HT1080 (cell line): ENCODE results near the gene GIMAP2. TPM values are rescaled to one million over a fixed set of nuclear protein-coding genes. Genes with fewer than 3 reads are reported as not detected.
"Not testable (repeated sequence)": the region's sequence is repeated elsewhere in the genome, so short reads cannot be mapped to it uniquely, and the experiment has no call there.

Source experiments
- DNase-seq: peaks from one replicate; pipeline ENCODE4 v3.0.0-alpha.2; 2015; ENCODE audit warnings: low read depth
- polyA plus RNA-seq, 2 experiments: library from polyadenylated mRNA; depleted of rRNA; stranded (reverse); fragments of >200 nt; gene quantifications; 2 replicates each; pipeline ENCODE4 v1.2.3, GENCODE V29; 2015
- total RNA-seq: library from RNA; depleted of rRNA; stranded (reverse); fragments of >200 nt; shearing (Covaris generic); gene quantifications from 2 replicates; pipeline ENCODE4 v1.2.3, GENCODE V29; 2014; rRNA removed

Gene GIMAP2
- 3.4 and 5.7 TPM in 2 replicates for total RNA-seq
- 4.1 and 5.6 TPM in 2 replicates for polyA plus RNA-seq (2015; cell fraction: cytosol; rRNA removed)
- 4.8 and 4.9 TPM in 2 replicates for polyA plus RNA-seq (2015; cell fraction: nucleus; rRNA removed)

DNA sequence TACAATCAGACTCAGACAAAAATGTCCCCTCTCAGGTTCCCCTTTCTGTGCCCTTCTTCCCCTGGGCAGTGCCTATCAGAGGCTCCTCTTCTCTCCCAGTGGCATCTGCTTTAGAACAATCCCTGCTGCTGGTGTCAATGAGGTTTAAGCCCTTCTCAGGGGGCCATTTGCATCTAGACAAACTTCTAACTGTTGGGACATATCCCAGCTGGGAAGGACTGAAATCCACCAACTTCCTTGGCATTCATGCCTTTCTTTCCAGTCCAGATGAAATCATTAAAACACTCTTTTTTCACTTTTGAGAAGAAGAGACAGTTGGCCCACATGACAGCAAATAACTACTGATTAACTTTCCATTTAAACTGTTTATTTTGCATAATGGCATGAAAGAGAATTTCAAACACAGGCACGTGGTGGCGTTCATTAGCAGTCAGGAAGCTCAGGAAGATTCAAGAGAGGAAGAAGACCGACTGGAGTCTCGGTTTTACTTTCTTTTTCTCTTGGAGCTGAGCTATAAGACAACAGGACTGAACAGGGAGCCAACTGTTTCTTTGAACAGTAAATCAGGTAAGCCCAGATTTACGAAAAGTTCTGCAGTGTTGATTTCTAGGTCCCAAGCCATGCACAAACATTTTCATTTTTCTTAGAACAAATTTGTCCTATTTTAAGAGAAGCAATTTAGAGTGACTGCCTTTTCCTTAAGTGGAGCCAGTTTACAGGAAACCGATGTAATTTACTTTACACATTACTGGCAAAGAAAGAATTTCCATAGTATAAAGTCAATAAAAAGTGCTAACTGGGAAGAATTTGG lies at the start of gene GIMAP2:
Gene GIMAP2, plus strand, starts transcription at position 488 of the 811 bp plus-strand sequence. CDS start 1,354 bp downstream, outside the sequence.
- DNase-seq = peak; percentile 58

DNA sequence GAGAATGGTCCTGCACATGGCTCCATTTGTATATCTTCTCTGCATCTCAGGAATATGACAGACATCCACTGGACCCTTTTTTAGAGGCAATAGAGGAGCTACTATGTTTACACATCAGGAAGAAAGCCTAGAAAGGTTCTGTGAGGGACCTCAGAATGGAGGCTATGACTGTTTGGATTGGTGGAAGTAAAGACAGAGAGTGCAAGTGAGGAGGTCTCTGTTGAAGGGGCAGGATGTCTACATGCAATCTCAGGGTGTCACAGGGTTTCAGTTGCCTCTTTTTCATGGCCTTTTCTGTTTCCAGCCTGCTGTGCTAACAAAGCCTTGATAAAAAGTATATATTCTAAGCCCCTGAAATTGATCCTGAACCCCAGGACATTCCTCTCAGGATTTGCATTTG lies 43.7 kb upstream of the GIMAP2 start:
- DNase-seq = no peak

DNA sequence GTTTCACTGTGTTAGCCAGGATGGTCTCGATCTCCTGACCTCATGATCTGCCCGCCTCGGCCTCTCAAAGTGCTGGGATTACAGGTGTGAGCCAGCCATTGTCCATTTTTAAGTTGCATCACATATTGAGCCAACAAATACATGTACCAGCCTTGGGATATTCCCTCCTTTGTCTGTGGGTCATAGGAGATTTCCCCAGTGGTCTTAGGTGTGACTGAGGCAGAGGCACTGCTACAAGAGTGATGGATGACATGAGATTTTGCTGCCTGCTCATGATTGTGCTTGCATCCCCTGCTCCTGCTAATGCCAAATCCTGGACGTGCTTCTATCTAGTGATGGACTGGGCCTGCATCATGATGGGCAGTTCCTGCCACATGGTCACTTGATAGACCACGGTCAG lies 42.6 kb upstream of the GIMAP2 start:
- DNase-seq = no peak

DNA sequence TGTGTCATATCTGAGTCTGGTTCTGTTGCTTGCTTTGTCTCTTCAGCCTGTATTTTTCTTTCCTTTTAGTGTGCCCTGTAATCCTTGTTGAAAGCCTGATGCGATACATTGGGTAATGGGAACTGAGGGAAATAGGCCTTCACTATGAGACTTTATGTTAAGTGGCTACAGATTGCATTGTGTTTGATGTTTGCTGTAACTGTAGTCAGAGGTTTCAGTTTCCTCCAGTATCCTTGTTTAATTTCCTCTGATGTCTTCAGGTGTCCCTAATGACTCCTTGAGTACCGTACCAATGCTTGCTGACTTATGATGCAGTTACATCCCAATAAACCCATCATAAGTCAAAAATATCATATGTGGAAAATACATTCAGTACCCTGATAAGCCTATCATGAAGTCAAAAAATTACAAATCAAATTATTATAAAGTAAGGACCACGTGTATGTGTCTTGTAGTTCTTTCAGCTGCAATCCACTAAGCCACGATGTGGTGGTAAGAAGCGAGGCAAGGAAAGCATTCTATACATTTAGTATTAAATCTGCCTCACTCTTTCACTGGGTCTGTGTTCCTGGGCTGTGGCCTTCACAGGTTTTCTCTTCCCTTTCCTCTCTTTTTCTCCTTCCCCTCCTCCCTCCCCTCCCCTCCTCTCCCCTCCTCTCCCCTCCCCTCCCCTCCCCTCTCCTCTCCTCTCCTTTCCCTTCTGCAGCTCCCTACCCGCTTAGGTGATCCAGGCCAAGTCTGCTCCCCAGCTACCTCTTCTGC lies 40.1 kb upstream of the GIMAP2 start:
- no peak for DNase-seq

DNA sequence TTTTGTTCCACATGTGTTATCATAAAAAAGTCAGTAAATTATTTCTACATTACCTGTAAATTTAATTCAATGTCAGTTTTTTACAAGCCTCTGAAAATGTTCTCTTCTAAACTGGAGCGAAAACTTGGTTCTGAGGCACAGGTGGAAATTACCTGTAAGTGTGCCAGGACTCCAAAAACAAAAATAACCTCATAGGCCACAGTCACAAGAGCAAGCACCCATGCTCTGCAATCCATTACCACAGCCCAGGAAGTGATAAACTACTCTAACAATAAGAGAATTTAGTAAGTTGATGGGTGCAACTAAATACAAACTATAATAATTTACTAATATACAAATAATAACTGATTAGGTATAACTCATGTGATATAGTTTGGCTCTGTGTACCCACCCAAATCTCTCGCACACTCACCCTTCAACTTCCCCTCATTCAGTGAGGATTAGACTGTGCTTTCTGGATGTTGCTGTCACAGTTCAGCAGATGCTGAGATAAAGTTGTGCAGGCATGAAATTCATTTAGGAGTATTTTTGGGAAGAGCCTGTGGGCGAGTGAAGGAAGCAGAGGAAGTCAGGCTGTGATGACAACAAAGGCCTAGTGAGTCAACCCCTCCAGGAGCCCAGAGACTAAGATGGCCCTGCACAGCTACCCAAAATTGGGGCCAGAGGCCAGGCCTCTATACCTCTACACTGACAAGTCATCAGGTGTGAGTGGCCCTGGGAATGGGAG lies 37.0 kb upstream of the GIMAP2 start:
- no peak for DNase-seq

DNA sequence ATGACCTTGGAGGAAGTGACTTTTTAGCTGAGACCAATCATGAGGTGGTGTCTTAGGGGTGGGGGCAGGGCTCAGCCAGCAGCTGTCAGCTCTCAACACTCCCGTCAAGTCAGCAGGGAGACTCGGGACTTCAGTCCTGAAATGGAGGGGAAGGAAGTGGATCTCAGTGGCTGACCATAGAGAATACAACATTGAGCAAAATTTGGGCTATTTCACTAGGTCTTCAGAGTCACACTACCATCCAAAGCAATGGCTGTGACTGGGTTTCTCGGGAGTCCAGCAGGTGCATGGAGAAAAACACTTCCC lies 36.5 kb upstream of the GIMAP2 start:
- DNase-seq = no peak

DNA sequence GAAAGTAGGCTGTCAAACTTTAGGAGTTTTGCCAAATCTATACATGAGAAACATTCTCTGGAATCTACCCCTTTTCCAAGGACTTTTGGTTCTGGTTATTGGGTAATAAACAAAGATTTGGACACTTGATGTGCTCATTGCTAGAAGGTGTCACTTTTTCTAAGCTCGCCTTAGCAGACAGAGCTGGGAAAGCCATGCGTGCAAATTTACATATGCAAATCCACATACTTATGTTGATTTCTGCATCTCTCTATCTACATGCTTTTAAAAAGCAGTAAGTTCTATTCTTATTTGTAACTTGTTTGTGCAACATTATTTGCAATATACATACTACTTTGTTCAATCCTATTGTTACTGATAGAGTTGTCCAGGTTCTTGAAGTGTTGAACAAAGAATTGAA lies 30.8 kb upstream of the GIMAP2 start:
- DNase-seq = no peak

DNA sequence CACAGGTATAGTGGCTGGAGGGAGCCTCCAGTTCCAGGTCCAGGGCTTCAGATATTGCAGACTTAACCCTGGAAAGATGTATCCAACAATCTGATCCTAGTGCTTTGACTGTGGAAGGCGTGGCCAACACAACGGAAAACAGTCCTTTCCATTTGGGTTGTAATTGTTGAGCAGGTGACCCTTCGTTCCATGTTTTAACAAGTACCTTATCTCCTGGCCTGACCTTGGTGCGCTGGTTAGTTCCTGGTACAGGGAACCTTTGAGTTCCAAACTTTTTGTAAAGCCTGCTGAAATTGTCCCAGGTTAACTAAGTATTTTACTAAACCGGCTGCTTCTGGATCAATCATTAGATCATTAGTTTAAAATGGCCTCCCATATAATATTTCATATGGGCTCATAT lies 29.5 kb upstream of the GIMAP2 start:
- DNase-seq = no peak

DNA sequence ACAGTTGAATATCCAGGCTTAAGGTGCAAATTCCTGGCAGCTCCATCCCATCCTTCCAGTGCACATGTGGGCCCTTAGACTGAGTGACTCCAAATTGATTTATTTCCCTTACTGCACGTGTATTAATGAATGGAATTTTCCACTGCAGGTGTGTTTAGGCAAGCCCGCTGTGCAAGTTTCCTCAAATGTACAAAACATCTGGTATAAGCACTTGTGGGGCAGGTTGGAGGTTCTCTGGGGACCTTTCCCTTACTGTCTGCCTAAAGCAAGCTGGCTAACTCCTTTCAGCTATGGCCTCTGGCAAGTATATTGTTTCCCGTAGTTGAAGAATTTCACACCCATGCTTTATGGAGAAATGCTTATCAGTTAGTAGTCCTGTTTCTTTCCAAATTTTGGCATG lies 28.0 kb upstream of the GIMAP2 start:
- no peak for DNase-seq

DNA sequence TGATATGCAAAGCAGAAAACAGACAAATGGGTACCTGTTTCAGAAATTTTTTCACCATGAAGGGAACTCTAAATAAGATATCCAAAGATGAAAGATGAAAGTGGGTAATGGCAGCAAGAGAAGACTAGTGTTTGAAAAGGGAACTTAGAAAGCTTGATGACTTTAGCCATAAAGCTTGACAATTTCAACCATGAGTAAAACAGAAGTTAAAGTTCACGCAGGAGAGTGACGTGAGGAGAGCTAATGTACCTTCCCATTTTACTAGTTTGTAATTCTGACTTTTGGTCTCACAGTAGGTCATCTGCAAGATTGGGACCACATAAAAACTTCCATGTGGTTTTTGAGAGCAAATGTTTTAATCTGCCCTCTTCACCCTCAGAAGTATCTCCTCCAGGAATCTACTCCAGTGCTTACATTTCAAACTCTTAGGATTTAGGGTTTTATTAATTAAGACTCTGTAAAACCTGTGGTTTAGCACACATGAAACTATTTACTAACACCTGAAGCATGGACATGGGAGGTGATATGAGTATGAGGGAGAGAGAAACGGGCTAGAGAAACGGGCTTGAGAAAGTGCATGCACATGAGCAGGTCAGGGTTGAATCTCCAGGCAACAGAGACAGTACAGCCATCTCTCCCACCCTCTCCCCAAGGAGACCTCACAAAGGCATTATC lies 24.4 kb upstream of the GIMAP2 start:
- DNase-seq = no peak

DNA sequence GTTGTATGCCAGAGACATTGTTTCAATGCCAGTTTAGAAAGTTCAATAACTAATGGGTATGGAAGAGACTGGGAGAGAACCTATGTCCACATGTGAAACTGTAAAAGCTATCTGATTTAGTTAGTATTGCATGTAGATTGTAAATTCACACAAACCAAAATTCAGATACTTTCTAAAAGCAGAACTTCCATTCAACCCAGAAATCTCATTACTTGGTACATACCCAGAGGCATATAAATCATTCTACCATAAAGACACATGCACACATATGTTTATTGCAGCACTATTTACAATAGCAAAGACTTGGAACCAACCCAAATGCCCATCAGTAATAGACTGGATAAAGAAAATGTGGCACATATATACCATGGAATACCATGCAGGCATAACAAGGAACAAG lies 22.7 kb upstream of the GIMAP2 start:
- not testable (repeated sequence) for DNase-seq

DNA sequence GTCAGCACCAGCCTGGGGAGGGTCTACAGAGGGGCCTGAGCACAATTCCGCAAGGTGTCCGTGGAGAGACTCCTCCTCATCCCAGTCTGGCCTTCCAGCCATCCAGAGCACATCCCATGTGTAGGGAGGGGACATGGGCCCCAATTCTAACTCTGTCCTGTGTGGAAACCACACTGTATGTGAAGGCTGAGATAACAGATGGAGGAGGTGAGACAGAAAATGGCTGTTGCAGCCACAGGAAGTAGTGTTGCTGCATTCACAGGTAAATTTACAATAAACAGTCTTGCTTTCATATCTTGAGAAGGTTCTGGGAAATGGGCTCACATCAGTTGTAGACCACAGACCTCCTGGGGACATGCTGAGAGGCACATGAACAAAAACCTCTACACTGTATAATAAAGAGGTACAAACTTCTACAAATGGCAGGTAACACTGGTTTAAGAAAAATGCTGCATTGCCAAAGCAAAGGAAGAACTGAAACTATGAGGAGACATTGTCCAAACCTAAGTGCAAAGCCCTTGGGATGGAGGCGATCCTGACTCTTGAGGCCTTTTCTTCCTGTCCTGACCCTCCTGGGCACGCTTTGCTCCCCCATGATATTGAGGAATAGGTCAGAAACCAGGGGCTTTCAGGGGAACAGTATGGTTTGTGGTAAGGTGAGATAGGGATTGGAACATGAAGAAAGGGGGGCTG lies 21.6 kb upstream of the GIMAP2 start:
- no peak for DNase-seq

DNA sequence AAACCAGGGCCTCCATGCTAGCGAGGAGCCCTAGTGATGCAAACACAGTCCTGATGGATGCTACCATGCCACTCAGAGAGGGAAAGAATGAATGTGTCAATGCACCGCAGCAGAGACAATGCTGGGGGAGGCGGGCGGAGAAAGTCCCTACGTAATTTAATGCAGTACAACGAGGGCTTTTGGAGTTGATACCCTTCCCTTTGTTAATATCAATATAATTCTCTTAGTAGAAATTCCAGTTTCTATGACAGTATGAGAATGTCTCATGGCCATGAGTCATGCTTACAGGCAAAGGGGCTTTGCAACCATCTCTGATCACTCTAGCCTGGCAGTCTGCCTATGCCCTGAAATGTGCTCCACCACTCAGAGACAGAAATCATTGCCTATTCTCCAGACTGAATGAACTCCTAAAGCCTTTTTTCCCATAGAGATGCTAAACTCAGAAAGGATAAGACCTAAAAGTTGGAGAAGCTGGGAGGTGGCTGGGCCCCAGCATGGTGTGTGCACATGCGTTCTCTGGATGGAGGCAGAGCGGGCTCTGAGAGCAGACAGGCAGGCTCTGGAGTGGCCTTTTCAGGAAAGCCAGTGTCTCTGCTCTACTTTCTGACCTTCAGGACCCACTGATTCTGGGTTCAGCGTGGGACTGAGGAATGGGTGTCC lies 20.3 kb upstream of the GIMAP2 start:
- DNase-seq = peak; percentile 9

DNA sequence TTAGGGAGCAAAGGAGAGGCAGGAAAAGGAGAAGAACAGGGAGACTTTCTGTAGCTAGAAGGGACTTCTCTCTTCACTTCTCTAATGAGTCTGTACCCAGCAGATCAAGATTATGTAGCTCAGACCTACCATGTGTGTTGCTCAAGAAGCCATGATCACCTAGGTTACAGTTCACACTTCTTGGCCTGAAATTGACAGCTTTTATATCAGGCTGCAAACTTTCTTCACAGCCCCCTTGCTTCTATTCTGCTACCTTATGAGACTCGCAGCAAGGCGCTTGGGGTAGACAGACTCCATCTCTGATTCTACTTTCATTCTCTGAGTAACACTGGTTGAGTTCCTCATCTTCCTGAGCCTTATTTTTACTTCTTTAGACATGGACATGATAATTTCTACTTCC lies 19.6 kb upstream of the GIMAP2 start:
- no peak for DNase-seq

DNA sequence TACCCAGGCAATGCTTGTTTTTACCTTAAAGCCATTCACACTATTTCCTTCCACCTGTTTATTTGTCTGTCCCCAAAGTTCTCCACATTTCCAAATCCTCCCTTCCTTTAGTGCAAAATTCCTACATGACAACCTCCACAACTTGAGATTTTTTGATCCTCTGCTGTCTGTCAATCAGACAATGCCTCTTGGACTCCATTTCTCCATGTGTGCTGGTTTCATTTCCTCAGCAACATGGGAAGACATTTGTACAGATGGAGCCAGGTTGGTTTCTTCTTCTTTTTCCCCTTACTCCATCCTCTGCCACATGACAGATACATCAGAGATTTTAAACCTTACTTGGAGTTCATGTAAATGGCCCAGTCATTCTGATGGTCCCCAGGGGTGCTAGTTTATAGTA lies 19.1 kb upstream of the GIMAP2 start:
- DNase-seq = no peak

DNA sequence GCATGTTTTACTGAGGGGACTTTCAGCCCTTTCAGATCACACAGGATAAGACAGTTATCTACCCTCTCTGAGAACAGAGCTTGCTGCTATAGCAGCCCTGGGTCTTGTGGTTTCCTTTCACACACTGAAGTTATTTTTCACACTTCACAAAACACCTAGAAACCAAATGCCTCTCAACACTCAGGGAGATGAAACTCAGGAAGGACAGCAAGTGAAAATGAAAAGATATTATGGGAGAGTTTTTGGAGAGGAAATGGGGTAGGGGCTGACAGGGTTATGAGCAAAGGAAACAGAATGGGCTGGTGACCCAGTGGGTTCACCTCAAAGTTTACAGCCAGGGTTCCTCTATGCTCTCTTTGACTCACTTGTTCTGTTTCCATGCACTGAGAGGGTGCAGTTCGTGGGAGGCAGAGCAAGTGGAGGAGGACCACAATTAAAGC lies 17.0 kb upstream of the GIMAP2 start:
- no peak for DNase-seq

DNA sequence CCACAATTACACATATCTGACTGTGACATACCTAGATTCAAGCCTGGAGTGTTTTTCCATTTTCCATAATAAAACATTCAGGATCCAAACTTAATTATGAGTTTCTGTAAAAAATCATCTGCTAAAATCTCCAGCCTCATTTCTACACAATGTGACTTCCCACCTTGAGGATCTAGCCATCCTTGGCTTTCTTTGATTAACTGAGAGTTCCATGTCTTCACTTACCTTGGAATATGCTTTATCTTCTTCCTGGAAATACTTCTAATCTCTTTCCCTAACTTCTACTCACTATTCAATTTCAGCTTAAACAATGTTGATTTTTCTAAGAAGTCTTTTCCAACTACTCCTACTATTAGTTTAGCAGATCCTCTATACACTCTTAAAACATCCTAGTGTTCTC lies 16.5 kb upstream of the GIMAP2 start:
- DNase-seq = no peak

DNA sequence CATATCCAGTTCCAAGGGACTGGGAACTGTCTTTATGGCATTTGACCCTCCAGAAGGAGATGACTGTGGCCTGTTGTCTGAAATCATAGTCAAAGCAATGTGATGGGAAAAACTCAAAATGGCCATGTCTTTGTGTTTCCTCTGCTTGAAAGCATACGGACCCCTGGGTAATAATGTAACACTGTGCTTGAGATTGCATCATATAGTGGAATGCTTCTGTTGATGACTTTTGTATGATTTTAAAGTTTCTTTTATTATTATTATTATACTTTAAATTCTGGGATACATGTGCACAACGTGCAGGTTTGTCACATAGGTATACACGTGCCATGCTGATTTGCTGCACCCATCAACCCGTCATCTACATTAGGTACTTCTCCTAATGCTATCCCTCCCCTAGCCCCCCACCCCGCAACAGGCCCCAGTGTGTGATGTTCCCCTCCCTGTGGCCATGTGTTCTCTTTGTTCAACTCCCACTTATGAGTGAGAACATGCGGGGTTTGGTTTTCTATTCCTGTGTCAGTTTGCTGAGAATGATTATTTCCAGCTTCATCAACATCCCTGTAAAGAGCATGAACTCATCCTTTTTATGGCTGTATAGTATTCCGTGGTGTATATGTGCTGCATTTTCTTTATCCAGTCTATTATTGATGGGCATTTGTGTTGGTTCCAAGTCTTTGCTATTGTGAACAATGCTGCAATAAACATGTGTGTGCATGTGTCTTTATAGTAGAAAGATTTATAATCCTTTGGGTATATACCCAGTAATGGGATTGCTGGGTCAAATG lies 13.5 kb upstream of the GIMAP2 start:
- DNase-seq = not testable (repeated sequence)

DNA sequence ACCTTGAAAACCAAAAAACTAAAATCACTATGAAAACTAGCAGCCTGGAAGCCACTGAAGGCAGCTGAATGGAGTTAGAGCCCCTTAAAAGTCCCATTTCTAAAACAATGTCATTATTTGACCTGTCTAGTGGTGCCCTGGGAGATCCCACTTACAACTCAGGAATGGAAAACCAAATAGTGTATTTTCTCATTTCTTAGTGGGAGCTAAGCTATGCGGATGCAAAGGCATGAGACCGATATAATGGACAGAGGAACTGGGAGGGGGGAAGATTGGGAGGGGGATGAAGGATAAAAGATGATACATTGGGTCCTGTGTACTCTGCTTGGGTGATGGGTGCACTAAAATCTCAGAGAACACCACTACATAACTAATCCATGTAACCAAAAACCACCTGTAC lies 9.8 kb upstream of the GIMAP2 start:
- no peak for DNase-seq
